IPS-11a (cell line): ENCODE results near the gene EXOC3.

Source experiments
- H3K4me3 ChIP-seq: one replicate; pipeline ENCODE4 v1.5.1; 2013; ENCODE audit warnings: low read depth, low read length, control low read depth

Gene EXOC3

DNA sequence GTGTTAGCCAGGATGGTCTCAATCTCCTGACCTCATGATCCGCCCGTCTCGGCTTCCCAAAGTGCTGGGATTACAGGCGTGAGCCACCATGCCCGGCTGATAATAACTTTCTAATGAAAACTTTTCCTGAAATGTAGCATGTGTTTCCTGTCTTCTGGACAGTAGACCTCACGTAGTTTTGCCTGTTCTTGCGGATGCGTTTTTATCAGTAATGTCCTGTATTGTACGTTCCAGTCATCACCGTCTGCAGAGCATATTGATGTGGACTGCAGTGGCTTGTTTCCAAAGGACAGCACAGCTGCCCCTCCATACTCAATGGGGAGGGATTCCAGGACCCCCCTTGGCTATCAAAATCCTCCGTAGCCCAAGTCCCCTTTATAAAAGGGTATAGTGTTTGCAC lies 12.8 kb downstream of the EXOC3 start:
- H3K4me3 ChIP-seq = no peak overlapping the region

DNA sequence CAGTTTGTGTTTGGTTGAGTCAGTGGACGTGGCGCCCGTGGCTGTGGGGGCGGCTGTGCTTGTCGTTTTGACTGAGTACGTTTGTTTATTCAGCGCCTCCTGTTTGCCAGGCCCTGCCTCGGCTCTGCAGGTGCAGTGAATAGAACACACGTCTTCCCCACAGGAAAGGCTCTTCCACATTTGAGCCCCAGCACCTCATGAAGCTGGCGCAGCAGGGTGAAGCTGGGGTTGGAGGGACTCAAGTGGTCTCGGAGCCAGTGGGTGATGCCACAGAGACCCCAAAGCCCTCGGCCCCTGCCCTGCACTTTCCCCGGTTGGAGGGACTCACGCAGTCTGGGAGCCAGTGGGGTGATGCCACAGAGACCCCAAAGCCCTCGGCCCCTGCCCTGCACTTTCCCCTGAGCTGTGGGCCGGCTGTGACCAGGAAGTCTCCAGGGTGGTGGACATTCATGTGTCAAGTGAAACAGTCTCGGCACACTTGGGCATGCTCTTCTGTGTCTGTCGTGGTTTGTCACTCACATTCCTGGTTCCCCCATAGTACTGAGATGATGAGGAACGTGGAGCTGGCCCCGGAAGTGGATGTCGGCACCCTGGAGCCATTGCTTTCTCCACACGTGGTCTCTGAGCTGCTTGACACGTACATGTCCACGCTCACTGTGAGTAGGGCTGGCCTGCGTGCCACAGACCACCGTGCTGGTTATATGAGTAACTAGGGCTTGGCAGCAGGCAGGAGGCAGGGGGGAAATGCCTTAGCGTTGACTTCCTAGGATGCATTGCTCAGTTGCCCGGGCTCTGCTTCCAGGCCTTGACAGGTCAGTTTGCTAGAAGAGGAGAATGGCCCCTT lies 13.6 kb downstream of the EXOC3 start:
- no peak overlapping the region for H3K4me3 ChIP-seq

DNA sequence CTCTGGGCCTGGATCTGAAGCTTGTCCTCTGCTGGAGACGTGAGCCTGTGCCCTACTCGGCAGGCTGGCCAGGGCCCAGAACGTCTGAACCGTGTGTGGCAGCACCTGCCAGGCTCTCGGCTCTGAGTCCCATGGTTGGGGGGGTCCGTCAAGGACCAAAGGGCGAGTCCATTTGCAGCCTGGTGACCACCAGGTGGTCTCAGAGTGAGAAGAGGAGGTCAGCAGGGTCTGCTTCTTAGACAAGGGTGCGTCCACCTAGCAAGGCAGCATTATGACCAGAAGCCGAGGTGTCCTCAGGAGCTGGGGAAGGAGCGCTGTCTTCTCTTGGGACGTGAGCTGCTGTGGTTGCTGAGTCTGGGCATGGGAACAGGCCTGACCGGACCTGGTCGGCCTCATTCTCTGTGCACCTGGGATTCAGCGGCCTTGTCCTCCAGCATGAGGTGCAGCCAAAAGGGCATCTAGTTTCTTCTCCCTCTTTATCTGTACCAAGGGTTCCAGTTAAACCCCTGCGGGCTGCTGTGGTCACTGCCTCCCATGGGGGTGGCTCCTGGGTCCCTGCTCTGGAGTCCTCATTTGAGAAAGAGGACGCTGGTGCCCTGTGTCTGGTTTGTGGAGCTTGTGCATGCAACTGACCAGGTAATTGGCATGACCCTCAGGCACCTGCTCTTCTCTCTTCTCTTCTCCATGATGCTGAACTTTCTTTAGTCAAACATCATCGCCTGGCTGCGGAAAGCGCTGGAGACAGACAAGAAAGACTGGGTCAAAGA lies 14.4 kb downstream of the EXOC3 start:
- H3K4me3 ChIP-seq = no peak overlapping the region

GRCh38 chr5:458547-459353 lies 15.8 kb downstream of the EXOC3 start:
- no peak overlapping the region for H3K4me3 ChIP-seq

DNA sequence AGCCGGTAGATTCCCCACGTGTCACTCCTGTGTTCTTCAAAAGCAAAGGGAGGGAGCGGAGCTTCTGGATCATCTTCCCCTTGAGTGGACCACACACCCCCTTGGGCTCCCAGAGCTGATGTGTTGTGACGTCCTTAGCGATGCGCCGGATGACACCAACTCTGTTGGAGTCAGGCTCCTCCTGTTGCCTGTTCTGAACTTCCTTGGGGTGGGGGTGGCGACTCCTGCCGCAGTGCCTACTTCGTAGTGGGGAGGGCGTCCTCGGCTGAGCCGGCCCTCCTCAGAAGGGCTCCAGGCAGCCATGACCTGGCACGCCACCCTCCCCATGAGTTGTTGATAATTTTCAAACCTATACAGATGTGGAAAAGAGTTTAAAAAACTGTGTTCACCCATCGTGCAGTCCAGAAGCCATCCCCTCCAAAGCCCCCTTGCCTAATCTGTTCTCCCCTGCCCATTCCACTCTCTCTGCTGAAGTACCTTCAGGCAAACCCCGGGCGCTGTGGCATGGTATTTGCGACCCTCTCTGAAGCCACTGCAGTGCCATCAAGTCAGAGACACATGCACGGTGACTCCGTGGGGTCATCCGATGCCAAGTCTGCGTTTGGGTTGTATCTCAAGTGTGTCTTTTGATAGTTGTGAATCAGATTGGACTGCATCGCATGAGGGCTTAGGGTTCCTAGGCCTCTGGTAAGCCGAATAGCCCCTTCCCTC lies 16.7 kb downstream of the EXOC3 start:
- H3K4me3 ChIP-seq = no peak overlapping the region

GRCh38 chr5:460273-460625 lies 17.3 kb downstream of the EXOC3 start:
- H3K4me3 ChIP-seq = no peak overlapping the region

DNA sequence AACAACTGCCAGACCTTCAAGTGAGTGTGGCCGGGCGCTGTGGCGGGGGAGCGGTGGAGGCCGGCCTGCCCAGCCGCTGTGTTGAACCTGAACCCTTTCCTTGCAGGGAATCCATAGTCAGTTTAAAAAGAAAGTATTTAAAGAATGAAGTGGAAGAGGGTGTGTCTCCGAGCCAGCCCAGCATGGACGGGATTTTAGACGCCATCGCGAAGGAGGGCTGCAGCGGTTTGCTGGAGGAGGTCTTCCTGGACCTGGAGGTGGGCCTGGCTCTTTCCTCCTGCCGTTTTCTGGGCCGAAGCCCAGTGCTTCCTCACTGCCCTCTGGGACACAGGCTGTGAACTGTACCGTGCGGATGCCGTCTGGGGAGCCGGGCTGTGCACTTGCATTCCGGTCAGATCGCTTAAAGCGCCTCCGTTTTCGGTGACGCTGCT lies 19.1 kb downstream of the EXOC3 start:
- H3K4me3 ChIP-seq = no peak overlapping the region

DNA sequence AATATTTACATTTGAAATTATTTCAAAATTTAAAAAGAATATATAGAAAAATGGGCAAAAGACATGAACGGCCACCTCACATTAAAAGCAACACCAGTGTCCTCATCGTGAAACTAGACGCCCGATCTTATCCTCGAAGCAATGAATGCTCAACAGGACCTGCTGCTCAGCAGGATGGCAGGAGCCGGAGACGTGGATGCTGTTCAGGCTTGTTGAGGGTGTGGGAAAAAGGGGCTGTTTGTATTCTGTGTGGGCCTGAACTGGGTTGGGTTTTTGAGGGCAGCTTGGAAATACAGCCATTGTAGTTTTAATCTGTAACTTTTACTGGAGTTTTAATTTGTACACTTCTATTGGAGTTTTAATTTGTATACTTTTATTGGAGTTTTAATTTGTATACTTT lies 20.3 kb downstream of the EXOC3 start:
- H3K4me3 ChIP-seq = no peak overlapping the region

DNA sequence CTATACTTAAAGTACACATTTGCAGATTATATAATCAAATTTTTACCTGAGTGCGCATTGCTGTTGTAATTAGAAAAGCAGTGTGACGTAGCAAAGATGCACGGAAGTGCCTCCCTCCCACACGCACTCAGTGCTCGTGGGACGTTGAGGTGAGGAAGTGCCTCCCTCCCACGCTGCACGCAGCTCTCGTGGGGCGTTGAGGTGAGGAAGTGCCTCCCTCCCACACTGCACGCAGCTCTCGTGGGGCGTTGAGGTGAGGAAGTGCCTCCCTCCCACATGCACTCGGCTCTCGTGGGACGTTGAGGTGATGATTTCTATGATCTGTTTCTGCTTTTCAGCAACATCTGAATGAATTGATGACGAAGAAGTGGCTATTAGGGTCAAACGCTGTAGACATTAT lies 21.0 kb downstream of the EXOC3 start:
- H3K4me3 ChIP-seq = no peak overlapping the region

- H3K4me3 ChIP-seq = no peak overlapping the region
Measured at GRCh38 chr5:464446-464842, 21.5 kb downstream of the EXOC3 start.

DNA sequence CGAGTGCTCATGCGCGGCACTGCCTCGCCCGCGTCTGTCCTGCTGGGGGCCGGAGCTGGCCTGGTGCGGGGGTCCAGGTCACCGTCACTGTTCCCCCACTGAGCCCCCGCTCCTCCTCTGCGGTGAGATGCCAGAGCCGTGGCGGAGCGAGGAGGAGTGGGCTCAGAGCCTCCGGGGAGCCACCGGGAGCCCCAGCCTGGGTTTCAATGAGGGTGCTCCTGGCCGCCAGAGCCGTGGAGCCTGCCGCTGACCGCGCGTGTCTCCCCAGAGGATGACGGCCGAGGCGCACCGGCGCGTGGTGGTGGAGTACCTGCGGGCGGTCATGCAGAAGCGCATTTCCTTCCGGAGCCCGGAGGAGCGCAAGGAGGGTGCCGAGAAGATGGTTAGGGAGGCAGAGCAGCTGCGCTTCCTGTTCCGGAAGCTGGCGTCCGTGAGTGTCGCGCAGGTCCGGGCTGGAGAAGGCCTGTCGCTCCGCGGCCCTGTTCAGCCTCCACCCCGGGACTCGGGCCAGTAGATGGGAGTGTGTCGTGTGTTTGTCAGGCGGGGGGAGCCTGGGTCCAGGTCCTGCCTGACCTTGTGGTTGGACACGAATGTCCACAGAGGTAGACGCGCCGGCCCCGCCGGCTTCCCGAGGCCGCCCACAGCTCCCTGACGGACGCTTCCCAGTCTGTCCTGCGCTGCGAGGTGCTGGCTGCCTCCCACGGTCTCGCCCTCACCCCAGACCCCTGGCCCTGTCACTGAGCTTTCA lies 22.0 kb downstream of the EXOC3 start:
- H3K4me3 ChIP-seq = no peak overlapping the region

DNA sequence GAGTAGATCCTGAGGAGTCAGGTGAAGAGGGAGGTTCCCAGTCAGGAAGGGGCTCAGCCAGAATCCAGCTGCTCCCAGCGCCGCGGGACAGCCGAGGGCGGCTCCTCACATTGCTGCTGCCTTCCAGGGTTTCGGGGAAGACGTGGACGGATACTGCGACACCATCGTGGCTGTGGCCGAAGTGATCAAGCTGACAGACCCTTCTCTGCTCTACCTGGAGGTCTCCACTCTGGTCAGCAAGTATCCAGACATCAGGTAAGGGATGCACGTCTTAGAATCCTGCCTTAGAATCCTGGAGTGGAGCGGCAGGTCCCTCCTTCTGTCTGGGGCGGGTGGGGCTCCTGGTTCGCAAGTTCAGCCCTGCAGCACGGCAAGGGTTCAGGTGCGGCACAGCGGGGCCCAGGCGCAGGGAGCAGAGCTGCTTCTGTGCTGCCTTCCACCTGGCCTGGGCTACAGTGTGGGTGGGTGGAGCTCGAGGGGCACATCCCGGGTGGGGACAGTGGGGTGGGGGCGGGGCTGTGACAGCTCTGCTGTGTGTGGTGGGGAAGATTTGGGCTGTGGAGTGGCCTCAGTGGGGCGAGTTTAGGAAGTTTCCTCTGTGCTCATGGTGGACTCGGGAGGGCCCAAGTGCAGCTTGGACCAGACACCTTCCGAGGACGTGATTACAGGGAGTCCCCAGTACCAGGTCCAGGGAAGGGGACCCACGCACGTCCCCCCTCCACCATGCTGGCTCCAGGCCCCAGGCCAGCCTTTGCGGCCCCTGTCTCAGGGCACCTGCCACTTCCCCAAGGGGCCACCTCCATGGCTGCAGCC lies 22.8 kb downstream of the EXOC3 start:
- no peak overlapping the region for H3K4me3 ChIP-seq

DNA sequence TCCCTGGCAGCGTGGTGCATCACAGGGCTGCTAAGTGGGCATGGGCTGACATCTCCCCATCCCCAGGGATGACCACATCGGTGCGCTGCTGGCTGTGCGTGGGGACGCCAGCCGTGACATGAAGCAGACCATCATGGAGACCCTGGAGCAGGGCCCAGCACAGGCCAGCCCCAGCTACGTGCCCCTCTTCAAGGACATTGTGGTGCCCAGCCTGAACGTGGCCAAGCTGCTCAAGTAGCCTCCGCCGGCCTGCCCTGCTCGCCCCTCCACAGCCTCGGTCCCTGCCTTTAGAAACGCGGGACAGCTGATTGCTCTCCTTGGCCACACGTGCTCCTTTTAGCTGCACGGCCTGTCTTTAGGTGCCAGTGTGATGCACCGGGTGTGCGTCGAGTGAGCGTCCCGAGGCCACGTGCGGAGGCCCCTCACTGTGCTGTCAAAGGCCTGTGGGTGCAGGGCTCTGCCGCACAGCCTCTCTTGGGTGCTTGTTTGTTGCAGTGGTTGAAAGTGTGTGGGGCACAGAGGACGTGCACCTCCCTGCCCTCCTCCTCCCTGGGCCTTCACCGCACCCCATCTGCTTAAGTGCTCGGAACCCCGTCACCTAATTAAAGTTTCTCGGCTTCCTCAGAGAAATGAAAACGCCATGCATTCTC lies 23.8 kb downstream of the EXOC3 start:
- no peak overlapping the region for H3K4me3 ChIP-seq

- H3K4me3 ChIP-seq = no peak overlapping the region
Measured at GRCh38 chr5:468401-468800, 25.4 kb downstream of the EXOC3 start.

GRCh38 chr5:469752-470483 lies 26.9 kb downstream of the EXOC3 start:
- H3K4me3 ChIP-seq = no peak overlapping the region

DNA sequence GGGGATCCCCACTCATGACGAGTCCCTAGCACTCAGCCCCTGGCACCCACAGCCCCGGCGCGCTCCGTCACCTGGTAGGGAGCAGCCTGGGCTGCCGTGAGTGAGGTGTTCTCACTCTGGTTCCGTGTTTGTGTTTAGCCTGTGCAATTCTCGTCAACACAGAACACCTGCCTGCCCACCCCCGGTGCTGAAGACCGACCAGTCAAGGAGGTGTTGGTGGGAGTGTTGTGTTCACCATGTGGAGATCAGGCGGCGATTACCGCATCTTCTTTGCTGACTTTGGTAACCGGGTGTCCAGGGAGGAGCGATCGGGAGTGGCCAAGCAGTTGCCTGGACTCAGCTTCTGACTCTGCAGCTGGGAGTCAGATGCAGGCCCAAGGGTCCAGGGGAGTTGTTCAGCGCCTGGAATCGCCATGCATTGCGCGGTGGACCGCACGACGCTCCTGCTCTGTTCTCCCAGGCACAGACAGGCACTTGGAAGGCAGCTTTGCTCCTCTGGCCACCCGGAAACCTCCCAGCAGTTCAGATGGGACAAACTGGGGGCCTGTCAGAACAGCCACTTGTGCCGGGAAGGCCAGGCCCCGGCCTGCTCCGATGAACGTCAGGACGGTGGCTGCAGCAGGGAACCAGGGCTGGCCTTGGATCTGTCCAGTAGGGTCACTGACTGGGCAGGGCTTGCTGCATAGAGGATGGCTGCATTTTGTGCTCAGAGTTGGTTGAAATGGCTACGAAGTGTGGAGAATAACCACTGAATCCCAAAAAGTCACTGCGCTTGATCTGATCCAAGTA lies 28.2 kb downstream of the EXOC3 start:
- no peak overlapping the region for H3K4me3 ChIP-seq

DNA sequence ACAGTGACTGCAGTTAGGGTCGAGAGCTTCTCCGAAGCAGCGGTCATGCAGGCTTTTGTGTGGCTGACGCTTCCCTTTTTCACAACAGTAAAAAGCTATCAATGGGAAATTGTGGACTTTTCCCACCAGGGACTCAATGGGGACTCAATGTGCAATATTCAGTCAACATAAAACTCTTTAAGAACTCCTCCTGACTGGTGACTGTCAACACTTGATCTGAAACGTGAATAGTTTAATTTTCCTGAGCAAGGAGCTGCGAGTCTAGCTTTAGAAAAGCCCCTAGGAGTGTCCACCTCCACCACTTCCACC lies 28.7 kb downstream of the EXOC3 start:
- H3K4me3 ChIP-seq = no peak overlapping the region
